22Rv1 (cell line): Measurements from ENCODE around the gene KCNQ5.

Source experiments
- CTCF ChIP-seq: fragments of 450-650 bp; IDR thresholded peaks from 2 replicates; pipeline ENCODE4 v1.5.1; 2017; ENCODE audit warnings: mild to moderate bottlenecking
- ZFX ChIP-seq: fragments of 450-650 bp; IDR thresholded peaks from 2 replicates; pipeline ENCODE4 v1.6.1; 2017; ENCODE audit warnings: antibody characterized with exemption, borderline replicate concordance

GRCh38 chr6:72733045-72733444 lies 111.2 kb downstream of the KCNQ5 start:
- no peak for TF ChIP-seq CTCF
- no peak for TF ChIP-seq ZFX
